Stimulated activated CD4-positive, alpha-beta T cell treated with anti-CD3 and anti-CD28 coated beads, Interleukin-4, amount 100 ng/mL, for 1 hour (primary cell): ENCODE data around the gene TMEM38A.
"Not testable (repeated sequence)": the region's sequence is repeated elsewhere in the genome, so short reads cannot be mapped to it uniquely, and the experiment has no call there.

Experiments used
- DNase-seq: peaks from one replicate; pipeline ENCODE4 v3.0.0-alpha.2; 2020

Gene TMEM38A

DNA sequence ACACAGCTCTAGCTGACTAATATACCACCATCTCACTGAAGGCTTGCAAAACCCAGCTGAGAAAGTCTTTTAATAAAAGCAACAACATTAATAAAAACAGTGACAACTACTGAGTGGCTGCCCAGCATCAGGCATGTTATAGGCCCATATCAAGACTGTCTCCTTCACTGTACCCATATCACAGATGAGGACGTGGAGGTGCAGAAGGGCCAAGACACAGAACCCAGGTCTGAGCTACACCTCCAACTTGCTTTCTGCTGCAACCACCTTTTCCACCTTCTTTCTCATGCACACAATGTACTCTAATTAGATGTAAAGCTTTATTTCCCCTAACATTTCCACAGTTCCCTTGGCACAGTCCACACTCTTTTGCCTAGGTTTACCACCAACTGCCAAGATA is 22.3 kb upstream of the TMEM38A start:
- DNase-seq: no peak

DNA sequence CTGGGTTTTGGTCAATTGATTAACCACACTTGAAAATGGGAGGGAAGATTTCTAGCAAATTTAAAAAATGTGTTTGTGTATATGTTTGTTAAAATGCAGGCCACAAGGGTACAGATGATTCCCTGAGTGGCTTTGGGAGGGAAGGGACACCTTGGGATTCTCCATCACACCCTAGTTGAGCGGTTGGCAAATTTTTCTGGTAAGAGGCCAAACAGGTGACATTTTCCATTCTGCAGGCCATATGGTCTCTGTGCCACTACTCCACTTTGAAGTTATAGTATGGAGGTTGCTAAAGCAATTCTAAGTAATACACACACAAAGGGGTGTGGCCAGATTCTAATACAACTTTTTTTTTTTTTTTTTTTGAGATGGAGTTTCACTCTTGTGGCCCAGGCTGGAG is 20.0 kb upstream of the TMEM38A start:
- DNase-seq: no peak

DNA sequence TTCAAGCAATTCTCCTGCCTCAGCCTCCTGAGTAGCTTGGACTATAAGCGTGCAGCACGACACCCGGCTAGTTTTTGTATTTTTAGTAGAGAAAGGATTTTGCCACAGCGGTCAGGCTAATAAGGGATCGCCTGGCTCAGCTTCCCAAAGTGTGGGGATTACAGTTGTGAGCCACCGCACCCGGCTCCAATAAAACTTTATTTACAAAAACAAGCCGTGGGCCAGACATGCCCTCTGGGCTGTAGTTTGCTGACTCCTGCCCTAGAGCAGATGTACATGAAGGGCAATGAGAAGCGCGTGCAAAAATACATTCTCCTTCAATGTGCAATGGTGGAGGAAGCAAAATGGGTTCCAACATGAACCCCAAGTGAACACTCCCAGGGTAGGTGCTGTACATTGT is 19.2 kb upstream of the TMEM38A start:
- DNase-seq: no peak

DNA sequence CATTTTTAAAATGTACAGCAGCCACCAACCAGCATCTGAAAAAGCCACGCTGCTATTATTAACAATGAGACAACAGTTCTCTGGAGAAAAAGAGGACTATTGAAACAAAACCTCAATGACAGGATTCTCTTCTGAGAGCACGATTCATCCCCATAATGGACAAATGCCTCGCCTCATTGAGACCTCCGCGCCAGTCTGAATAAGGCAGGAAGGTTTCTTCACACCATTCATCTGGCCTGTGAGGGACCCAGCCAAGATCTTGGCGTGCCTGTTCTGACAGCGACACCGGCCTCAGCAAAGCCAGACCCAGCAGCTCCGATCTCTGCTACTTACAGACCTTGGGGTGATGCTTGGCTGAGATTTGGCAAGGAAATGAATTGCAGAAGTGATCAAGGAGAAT is 15.8 kb upstream of the TMEM38A start:
- no peak for DNase-seq

DNA sequence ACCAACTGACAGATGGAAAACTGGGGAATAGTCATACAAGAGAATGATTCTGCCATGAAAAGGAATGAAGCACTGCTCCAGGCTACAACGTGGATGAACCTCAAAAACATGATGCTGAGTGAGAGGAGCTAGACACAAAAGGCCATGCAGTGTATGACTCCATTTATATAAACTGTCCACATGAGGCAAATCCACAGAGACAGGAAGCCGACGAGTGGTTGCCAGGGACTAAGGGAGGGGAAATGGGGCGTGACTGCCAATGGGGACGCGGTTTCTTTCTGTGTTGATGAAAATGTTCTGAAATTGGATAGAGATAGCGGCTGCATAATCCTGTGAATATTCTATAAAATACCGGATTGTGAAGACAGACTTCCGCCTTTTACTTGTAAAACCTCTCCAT is 11.2 kb upstream of the TMEM38A start:
- DNase-seq: no peak

DNA sequence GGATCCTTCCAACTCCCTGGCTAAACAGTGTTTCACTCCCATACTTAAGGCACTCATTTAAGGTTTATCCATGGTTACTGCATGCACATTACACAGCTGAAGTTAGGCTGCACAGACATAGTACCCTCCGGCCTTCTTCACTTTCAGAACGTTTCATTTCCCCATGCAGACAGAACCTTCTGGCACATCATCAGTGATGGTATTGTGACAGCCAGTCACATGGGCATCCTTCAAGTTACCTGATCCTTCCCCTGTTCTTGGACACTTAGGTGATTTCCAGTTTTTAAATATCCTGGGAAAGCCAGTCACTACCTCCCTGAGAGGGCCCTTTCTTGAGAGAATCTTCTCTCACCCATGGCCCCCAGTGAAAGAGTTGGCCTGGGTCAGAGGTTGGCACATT is 10.1 kb upstream of the TMEM38A start:
- DNase-seq: no peak

DNA sequence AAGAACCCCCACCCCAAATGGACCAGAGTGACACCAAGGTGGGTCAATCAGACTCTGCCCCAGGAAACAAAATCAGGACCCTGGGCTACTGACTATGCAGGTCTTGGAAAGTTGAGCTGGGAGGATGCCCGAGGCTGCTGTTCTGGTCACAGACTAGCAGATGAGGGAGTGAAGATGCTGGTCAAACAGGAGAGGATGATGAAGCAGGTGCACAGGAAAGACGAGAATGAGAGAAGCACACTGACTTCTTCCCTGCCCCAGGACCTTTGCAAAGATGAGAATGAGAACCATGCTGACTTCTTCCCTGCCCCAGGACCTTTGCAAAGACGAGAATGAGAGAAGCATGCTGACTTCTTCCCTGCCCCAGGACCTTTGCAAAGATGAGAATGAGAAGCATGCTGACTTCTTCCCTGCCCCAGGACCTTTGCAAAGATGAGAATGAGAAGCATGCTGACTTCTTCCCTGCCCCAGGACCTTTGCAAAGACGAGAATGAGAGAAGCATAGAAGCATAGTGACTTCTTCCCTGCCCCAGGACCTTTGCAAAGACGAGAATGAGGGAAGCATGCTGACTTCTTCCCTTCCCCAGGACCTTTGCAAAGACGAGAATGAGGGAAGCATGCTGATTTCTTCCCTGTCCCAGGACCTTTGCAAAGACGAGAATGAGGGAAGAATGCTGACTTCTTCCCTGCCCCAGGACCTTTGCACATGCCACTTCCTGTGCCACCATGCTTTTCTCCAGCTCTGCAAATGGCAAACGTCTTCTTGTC is 9.3 kb upstream of the TMEM38A start:
- DNase-seq: not testable (repeated sequence)

DNA sequence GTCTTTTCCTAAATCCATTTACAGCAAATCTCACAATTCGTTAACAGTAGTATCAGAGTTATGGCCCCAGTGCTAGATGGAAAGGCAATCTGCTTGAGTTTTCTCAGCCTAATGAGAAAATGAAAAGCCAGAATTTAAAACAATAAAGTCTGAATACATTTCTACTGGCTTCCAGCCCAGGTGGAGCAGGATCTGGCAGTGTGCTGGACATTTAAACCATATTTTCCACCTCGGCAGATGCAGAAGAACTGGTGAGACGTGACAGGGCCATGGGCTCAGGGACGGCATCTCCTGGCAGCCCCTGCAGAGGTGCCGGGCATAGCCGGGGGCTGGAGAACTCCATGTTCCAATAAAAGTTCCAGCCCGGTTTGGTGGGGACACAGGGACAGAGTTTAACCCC is 8.1 kb upstream of the TMEM38A start:
- DNase-seq: no peak

DNA sequence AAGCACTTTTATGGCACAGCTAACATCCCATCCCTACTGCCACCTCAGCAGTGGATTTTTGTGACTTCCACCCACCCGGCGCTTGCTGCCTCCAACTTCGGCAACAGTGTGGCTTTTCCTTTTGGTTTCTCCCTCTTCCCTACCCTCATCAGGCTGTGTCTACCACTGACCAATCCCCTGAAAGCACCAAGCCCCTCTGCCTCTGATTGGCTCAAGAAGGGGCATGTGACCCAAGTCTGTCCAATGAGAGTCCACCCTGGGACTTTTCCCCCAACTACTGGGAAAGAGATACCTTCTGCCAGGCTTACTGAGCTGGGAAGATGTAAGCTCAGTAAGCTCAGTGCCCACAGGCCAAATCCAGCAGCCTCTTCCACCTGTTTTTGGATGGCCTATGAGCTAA is 6.8 kb upstream of the TMEM38A start:
- DNase-seq: no peak

DNA sequence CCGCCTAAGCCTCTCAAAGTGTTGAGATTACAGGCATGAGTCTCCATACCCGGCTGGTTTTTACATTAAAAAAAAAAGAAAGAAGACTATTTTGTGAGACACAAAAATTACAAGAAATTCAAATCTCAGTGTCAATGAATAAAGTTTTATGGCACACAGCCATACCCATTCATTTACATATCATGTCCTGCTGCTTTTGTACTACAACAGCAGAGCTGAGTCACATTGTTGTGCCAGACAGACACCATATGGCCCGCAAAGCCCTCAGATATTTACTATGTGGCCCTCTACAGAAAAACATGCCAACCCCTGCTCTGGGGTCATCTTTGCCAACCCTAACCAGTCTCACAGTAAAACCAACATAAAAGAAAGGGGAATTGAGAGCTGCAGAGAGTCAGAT is 6.3 kb upstream of the TMEM38A start:
- DNase-seq: no peak

DNA sequence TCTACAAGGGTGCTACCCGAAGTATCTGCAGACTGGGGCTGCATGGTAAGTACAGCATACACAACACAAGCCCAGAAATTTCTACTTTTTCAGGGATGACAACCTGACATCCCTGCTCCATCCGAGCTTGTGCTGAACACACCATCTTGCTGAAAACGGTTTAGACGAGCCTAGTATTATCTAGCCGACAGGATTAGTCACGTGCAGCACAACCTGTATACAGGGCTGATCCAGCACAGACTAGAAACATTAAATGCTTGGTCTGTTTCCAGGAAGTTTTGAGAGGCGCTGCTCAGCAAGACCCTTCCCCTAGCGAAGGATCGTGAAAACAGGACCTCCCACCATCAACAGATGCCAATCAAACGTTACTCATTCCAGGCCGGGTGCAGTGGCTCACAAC is 5.2 kb upstream of the TMEM38A start:
- DNase-seq: no peak

DNA sequence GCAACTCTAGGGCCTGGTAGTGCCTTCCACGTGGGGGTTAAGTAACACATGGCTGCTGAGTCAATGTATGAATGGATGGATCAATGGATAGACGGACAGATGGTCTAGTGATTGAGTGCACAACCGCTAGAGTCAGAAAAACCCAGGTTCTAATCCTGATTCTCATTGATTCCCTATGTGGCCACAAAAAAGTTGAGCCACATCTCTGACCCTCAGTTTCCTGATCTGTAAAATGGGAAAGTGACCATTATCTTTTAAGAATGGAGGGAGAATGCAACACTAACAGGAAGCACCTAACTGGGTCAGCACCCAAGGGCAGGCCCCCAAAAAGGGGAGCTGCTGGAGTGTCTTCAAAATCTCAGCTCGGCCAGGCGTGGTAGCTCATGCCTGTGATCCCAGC is 3.6 kb upstream of the TMEM38A start:
- DNase-seq: no peak

DNA sequence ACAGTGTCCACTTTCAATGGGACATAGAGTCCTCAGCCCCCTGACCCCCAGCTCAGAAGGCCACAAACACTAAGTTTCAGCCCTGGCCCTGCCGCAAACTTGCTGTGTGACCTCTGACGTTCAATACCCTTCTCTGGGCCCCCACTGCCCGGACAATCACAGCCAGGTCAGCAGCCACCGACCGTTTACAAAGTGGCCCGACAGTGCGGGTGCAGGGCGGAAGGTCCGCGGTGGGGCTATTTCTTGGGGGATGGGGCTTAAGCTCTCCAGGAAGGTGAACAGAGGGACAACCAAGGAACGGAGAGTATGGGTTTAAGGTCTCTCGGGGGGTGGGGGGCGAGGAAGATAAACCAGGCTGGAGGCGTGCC is 1.5 kb upstream of the TMEM38A start:
- DNase-seq: no peak

DNA sequence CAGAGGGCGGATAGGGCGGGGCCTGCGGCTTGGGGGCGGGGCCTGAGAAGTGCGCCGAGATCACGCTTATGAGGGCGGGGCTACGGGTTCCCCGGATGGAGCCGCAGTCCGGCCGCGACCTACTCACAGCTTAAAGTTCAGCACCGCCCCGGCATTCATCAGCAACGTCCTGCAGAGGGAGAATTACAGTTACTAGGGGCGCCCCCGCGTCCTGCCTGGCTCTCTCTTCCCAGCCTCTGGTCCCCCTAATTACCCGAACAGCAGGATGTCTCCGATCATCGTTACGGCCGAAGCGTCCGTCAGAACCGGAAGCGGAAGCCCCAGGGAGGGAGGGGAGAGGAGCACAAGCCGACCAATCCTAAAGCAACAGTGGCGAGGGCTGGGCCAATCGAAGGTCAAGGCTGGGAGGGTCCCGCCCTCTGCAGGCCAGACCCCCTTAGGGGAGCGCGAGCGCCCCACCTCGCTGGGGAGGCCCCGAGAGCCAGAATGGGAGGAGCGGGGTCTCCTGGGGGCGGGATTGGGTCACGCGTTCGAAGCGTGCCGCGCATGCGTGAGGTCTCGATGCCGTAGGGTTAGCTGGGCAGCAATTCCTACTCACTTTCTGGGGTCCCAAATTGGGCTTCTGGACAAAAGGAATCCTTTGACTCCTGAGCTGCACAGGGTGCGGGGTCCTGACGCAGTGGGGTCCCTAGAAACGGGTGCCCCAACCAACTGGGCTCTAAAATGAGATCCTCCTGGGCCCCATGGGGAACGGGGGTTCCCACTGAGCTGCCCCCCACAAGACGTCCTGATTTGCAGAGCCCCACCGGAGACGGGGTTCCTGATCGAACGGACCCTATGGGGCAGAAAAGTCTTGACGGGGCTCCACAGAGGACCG is 869 bp upstream of the TMEM38A start, which contains the start of gene SMIM7:
SMIM7 (minus strand) TSS at position 313 of the 877 bp plus-strand sequence; CDS start at position 279, 34 bp downstream.
- DNase-seq: peak; percentile 98

DNA sequence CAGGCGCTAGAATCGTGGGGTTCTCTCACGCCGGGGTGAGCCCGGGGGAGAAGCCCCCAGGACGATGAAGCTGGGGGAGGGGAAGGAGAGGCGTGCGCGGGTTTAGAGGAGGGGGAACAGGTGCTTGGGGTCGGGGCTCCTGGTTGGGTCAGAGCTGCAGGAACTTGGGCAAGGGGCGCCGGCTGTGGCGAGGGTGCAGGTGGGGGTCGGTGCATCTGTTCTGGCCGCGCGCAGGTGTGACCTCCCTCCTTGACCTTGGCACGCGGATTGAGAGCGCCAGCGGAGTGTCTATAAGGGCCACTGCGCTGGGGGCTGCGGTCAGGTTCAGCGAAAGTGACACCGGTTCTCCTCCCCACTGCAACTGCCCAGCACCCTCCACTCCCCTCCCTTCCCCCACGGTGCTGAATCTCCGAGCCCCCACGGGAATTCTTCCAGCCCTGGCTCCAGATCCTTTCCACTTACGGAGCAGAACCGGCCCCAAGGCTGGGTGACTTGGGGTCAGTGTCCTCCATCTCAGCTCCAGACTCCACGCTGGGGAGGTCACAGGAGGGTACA is 618 bp downstream of the TMEM38A start:
- peak; percentile 3 for DNase-seq

DNA sequence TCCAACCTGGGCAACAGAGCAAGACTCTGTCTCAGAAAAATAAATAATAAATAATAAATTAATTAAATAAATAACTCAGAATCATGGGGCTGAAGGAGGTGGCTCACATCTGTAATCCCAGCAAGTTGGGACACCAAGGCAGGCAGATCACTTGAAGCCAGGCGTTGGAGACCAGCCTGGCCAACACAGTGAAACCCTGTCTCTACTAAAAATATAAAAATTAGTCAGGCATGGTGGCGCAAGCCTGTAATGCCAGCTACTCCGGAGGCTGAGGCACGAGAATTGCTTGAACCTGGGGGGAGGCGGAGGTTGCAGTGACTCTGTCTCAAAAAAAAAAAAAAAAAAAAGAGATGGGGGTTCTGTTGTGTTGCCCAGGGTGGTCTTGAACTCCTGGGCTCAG is 7.2 kb downstream of the TMEM38A start:
- DNase-seq: no peak

DNA sequence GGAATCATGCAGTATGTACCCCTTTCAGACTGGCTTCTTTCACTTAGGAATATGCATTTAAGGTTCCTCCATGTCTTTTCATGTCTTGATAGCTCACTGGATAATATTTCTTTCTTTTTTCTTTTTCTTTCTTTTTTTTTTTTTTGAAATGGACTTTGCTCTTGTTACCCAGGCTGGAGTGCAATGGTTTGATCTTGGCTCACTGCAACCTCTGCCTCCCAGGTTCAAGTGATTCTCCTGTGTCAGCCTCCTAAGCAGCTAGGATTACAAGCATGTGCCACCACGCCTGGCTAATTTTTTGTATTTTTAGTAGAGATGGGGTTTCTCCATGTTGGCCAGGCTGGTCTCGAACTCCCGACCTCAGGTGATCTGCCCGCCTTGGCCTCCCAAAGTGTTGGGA is 7.8 kb downstream of the TMEM38A start:
- not testable (repeated sequence) for DNase-seq

DNA sequence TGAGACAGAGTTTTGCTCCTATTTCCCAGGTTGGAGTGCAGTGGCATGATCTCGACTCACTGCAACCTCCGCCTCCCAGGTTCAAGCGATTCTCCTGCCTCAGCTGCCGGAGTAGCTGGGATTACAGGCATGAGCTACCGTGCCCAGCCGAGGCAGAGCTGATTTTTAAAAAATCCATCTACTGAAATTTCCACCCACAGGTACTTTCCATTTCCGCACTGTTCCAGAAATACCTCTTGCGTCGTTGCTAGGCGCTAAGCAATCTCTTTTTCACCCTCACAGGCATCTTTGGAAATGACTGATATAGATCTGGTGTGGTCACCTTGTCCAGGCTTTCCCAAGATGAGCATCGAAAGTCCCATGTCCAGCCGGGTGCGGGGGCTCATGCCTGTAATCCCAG is 9.4 kb downstream of the TMEM38A start:
- DNase-seq: no peak

DNA sequence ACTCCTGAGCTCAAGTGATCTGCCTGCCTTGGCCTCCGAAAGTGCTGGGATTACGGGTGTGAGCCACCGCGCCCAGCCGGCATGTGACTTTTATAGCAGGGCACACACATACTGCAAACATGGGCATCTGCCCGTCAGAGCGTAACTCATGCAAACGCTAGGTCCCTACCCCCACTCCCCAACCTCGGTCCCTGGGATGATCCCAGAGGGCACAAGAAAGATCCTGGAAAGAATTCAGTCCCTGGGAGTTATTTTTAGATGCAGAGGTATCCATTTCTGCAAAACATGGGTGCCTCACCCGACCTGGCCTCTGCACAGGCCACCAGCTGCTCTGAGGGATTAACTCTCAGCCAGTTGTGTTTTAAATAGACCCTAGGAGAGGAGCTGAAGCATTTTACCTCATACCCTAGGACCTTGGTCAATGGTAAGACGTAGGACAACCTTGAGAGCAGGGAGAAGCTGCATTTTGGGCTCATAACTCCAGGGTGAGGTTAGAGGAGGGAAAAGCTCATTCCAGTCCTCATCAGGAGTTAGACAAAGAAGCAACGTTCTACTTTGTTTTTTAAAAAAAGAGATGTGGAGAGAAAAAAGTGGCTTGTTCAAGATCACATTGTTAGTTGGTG is 10.8 kb downstream of the TMEM38A start:
- DNase-seq: no peak

DNA sequence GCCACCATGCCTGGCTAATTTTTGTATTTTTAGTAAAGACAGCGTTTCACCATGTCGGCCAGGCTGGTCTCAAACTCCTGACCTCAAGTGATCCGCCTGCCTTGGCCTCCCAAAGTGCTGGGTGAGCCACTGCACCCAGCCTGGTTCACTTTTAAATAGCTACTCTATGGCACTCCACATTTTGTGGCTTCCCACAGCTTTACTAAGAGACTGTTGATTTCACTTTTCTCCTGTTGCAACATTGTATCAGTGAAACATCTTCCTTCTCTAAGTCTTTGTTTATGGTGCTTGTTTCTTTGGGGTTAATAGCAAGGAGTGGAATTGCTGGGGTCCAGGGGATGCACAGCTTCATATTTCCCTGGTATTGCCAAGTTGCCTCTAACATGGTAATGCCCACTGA is 12.3 kb downstream of the TMEM38A start:
- DNase-seq: no peak

DNA sequence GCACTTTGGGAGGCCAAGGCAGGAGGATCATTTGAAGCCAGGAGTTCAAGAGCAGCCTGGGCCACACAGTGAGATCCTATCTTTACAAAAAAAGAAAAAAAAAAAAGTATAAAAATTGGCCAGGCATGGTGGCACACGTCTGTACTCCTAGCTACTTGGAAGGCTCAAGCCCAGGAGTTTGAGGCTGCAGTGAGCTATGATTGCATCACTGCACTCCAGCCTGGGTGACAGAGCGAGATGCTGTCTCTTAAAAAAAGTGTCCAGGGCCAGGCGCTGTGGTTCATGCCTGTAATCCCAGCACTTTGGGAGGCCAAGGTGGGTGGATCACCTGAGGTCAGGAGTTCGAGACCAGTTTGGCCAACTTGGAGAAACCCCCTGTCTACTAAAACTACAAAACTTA is 12.9 kb downstream of the TMEM38A start:
- not testable (repeated sequence) for DNase-seq

DNA sequence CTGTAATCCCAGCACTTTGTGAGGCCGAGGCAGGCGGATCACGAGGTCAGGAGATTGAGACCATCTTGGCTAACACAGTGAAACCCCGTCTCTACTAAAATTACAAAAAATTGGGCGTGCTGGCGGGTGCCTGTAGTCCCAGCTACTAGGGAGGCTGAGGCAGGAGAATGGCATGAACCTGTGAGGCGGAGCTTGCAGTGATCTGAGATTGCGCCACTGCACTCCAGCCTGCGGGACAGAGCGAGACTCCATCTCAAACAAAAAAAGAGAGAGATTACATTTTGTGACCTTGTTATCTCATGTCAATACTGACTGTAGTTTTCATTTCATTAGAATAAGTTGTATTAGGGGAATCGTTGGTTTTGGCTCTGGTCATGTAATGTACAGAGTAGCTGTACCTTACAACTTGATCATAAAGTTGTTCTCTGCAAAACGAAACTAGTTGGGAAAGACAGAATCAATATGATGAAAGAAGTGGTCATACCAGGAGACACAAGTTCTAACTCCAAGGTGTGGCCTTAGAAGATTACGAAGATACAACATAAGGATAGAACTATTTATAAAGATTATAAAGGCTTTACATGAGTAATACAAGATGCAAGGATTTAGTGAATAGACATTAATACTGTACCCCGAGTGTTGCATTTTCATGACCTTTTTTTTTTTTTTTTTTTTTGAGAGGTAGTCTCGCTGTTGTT is 15.3 kb downstream of the TMEM38A start:
- DNase-seq: no peak

DNA sequence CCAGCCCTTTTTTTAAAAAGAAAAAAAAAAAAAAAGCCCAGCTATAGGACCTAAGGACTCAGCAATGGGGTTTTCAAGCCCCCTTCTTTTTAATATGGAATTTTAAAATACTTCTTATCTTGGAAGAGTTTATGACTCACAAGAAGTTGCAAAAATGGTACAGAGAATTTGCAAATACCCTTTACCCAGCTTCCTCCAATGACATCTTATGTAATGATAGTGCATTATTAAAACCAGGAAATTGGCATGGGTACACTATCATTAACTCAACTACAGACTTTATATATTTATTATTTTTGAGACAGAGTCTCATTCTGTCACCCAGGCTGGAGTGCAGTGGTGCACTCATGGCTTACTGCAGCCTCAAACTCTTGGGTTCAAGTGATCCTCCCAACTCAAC is 16.1 kb downstream of the TMEM38A start:
- no peak for DNase-seq
